Neuronal stem cell (in vitro differentiated cells): Measurements from ENCODE around the gene MADD.

Source experiments
- DNase-seq: peaks from one replicate; pipeline ENCODE4 v3.0.0-alpha.2; 2013; ENCODE audit warnings: low spot score
- H2AFZ ChIP-seq: one replicate; pipeline ENCODE4 v1.6.1; 2013; ENCODE audit warnings: mild to moderate bottlenecking, low read length, inconsistent platforms
- H2AK5ac ChIP-seq: 2 replicates; pipeline ENCODE4 v1.6.1; 2013; ENCODE audit warnings: low read depth, mild to moderate bottlenecking, inconsistent platforms, low read length, moderate library complexity, mixed read lengths
- H2BK120ac ChIP-seq: 2 replicates; pipeline ENCODE4 v1.6.1; 2013; ENCODE audit warnings: low read depth, mild to moderate bottlenecking, inconsistent platforms, low read length, moderate library complexity, mixed read lengths
- H2BK12ac ChIP-seq: one replicate; pipeline ENCODE4 v1.6.1; 2013; ENCODE audit warnings: low read length, inconsistent platforms
- H2BK15ac ChIP-seq: 2 replicates; pipeline ENCODE4 v1.6.1; 2013; ENCODE audit warnings: mild to moderate bottlenecking, low read length, inconsistent platforms, mixed read lengths
- H2BK5ac ChIP-seq: one replicate; pipeline ENCODE4 v1.6.1; 2013; ENCODE audit warnings: inconsistent platforms, mild to moderate bottlenecking, low read length, moderate library complexity
- H3K14ac ChIP-seq: one replicate; pipeline ENCODE4 v1.6.1; 2013; ENCODE audit warnings: low read length, inconsistent platforms
- H3K18ac ChIP-seq: 2 replicates; pipeline ENCODE4 v1.6.1; 2013; ENCODE audit warnings: low read length, inconsistent platforms
- H3K23ac ChIP-seq: 2 replicates; pipeline ENCODE4 v1.6.1; 2013; ENCODE audit warnings: low read depth, mild to moderate bottlenecking, mixed read lengths, low read length, inconsistent platforms; ENCODE audit not compliant: poor library complexity
- H3K27ac ChIP-seq: replicated peaks from 3 replicates; pipeline ENCODE4 v1.5.1; 2013; ENCODE audit warnings: low read length, inconsistent platforms
- H3K27me3 ChIP-seq, 3 experiments: 2 replicates each; pipeline ENCODE4 v1.6.1; 2013; ENCODE audit warnings: low read length in 3 of 3, mild to moderate bottlenecking in 2 of 3, inconsistent platforms in 1 of 3, low read depth in 1 of 3, mixed read lengths in 1 of 3, moderate library complexity in 1 of 3; ENCODE audit not compliant: control insufficient read depth in 3 of 3, insufficient read depth in 3 of 3
- H3K36me3 ChIP-seq, 2 donors: replicated peaks in 1 of 2; 2 replicates each; pipeline ENCODE4 v1.6.1; 2013; ENCODE audit warnings: low read length in 2 of 2; ENCODE audit not compliant: control insufficient read depth in 2 of 2, insufficient read depth in 2 of 2
- H3K4ac ChIP-seq: 2 replicates; pipeline ENCODE4 v1.6.1; 2013; ENCODE audit warnings: inconsistent platforms, mild to moderate bottlenecking, low read length, moderate library complexity
- H3K4me1 ChIP-seq, 2 donors: 1 replicate in 1 of 2; 2 replicates in 1 of 2; pipeline ENCODE4 v1.6.1; 2013; ENCODE audit warnings: low read length in 2 of 2, low read depth in 1 of 2; ENCODE audit not compliant: control insufficient read depth in 2 of 2, insufficient read depth in 1 of 2
- H3K4me2 ChIP-seq: one replicate; pipeline ENCODE4 v1.6.1; 2013; ENCODE audit warnings: mild to moderate bottlenecking, low read length, inconsistent platforms; ENCODE audit not compliant: insufficient read depth, poor library complexity, severe bottlenecking
- H3K4me3 ChIP-seq, 2 donors: 2 replicates each; pipeline ENCODE4 v1.5.1; 2013; ENCODE audit warnings: low read length in 2 of 2, mild to moderate bottlenecking in 2 of 2, inconsistent platforms in 1 of 2, moderate library complexity in 1 of 2
- H3K79me1 ChIP-seq: one replicate; pipeline ENCODE4 v1.6.1; 2013; ENCODE audit warnings: low read depth, mild to moderate bottlenecking, inconsistent platforms, low read length, moderate library complexity
- H3K9ac ChIP-seq: one replicate; pipeline ENCODE4 v1.6.1; 2013; ENCODE audit warnings: mild to moderate bottlenecking, low read depth, low read length, inconsistent platforms; ENCODE audit not compliant: poor library complexity
- H3K9me3 ChIP-seq, 2 donors: replicated peaks in 1 of 2; 2 replicates each; pipeline versions ENCODE3 to v1.6.1; 2013; ENCODE audit warnings: low read length in 2 of 2, mild to moderate bottlenecking in 2 of 2, inconsistent platforms in 1 of 2, low read depth in 1 of 2, mixed read lengths in 1 of 2, moderate library complexity in 1 of 2; ENCODE audit not compliant: control insufficient read depth in 2 of 2, insufficient read depth in 1 of 2
- H4K8ac ChIP-seq: one replicate; pipeline ENCODE4 v1.6.1; 2013; ENCODE audit warnings: low read depth, mild to moderate bottlenecking, inconsistent platforms, low read length, moderate library complexity
- H4K91ac ChIP-seq: one replicate; pipeline ENCODE4 v1.6.1; 2013; ENCODE audit warnings: low read length, low read depth, mild to moderate bottlenecking, inconsistent platforms; ENCODE audit not compliant: poor library complexity
- WGBS, 2 donors: extraction: QIAGEN DNeasy Blood & Tissue Kit; methylation state at CpG; one replicate each; pipeline ENCODE4 v1.1.7; 2013; ENCODE audit warnings: missing lambda C conversion rate in 2 of 2, mixed read lengths in 1 of 2; ENCODE audit not compliant: insufficient read length in 2 of 2, insufficient replicate concordance in 1 of 2; ENCODE audit errors: extremely low coverage in 2 of 2; 5-methylcytosine and 5-hydroxymethylcytosine counted together

Gene MADD

DNA sequence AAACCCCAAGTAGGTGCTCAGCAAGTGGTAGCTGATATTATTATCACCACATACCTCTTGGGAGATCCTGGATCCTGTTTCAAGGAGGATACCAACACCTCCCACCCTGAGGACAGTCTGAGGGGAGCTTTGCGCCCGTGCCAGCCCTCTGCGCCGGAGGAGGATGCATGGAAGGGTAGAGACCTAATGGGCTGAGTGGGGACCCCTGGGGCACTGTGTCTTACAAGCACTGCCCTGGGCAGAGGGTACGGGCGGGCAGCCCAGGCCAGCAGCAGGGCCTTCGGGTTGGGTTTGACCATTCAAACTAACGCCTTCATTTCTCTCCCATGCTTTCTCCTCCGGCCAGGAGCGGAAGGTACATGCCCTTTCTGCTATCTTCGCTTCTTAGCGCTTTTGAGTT lies 56.3 kb downstream of the MADD start:
- H2BK120ac ChIP-seq = no peak overlapping the region
- H2BK5ac ChIP-seq = no peak overlapping the region
- H3K9me3 ChIP-seq = no peaks in the 10 kb centered on the region
- H3K79me1 ChIP-seq = no peaks in the 10 kb centered on the region
- WGBS, 2 donors = no CpG with 5 or more reads among the region's 12 CpGs
- H3K9ac ChIP-seq = no peak overlapping the region
- H3K4me3 ChIP-seq = no peak overlapping the region
- no peaks in the 10 kb centered on the region for H3K27me3 ChIP-seq
- no peaks in the 10 kb centered on the region for H3K4me1 ChIP-seq
- H3K27ac ChIP-seq = no peak overlapping the region
- no peak overlapping the region for H3K23ac ChIP-seq
- H2AK5ac ChIP-seq = no peak overlapping the region
- H3K4me2 ChIP-seq = no peak overlapping the region
- no peak overlapping the region for H4K8ac ChIP-seq
- no peak overlapping the region for H3K18ac ChIP-seq
- no peak overlapping the region for H2AFZ ChIP-seq
- H3K14ac ChIP-seq = no peak overlapping the region
- H4K91ac ChIP-seq = no peak overlapping the region
- no peak overlapping the region for H2BK12ac ChIP-seq
- H3K36me3 ChIP-seq = peaks cover 24 to 53% of the 10 kb centered on the region in 2 donors
- H2BK15ac ChIP-seq = no peak overlapping the region
- no peak for DNase-seq
- H3K4ac ChIP-seq = no peak overlapping the region

DNA sequence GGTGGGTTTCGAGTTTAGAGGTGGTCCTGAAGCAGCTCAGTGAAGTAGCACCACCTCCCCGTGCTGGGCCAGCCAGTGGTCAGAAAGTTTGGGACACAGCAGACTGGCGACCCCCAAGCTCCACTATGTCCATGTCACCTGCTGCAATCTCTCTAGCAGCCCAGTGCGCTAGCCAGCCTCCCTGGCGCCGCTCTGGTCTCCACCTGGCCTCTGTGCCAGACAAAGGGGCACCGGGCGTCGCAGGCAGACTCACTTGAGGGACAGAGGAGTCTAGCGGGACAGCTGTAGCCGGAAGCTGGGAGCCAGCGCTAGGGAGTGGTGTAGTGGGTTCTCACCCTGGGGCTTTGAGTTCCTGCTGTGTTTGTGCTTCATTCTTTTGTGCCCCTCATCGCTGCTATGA lies 57.1 kb downstream of the MADD start:
- DNase-seq = no peak
- H3K27me3 ChIP-seq = no peaks in the 10 kb centered on the region
- H3K36me3 ChIP-seq = peaks cover 24 to 46% of the 10 kb centered on the region in 2 donors
- H2BK120ac ChIP-seq = no peak overlapping the region
- no peak overlapping the region for H2BK15ac ChIP-seq
- no peak overlapping the region for H2AK5ac ChIP-seq
- WGBS, 2 donors = no CpG with 5 or more reads among the region's 13 CpGs
- no peak overlapping the region for H2AFZ ChIP-seq
- H2BK5ac ChIP-seq = no peak overlapping the region
- no peaks in the 10 kb centered on the region for H3K9me3 ChIP-seq
- H3K9ac ChIP-seq = no peak overlapping the region
- H4K8ac ChIP-seq = peak overlapping the region; percentile 54
- peak overlapping the region; percentile 66 for H3K23ac ChIP-seq
- H3K4me1 ChIP-seq = no peaks in the 10 kb centered on the region
- H3K18ac ChIP-seq = no peak overlapping the region
- H3K4me3 ChIP-seq = no peak overlapping the region
- no peak overlapping the region for H4K91ac ChIP-seq
- H3K4ac ChIP-seq = no peak overlapping the region
- no peaks in the 10 kb centered on the region for H3K79me1 ChIP-seq
- H2BK12ac ChIP-seq = no peak overlapping the region
- peak overlapping the region; percentile 98 for H3K14ac ChIP-seq
- no peak overlapping the region for H3K4me2 ChIP-seq
- H3K27ac ChIP-seq = no peak overlapping the region

DNA sequence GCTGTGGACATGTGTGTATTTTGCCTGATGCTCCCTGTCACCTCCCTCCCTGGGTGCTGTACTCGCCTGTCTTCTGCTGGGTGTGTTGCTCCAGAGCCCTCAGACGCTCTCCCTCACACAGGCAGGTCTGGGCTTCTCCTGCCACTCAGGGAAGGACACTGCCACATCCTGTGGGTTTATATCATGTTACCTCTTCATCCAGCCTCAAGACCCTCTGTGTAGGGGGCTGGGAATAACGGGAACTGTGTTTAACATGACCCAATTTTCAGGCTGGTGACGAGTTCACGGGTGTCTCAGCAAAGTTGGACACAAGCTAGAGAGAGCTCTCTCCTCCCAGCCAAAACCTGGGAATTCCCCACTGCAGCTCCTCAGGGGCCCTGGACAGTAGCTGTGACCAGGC lies 58.0 kb downstream of the MADD start:
- no peak overlapping the region for H3K18ac ChIP-seq
- no peak overlapping the region for H3K9ac ChIP-seq
- H2AFZ ChIP-seq = no peak overlapping the region
- no peak overlapping the region for H3K27ac ChIP-seq
- H2BK15ac ChIP-seq = no peak overlapping the region
- no peak overlapping the region for H3K4ac ChIP-seq
- H3K23ac ChIP-seq = no peak overlapping the region
- H2BK12ac ChIP-seq = no peak overlapping the region
- H2AK5ac ChIP-seq = no peak overlapping the region
- H3K27me3 ChIP-seq = no peaks in the 10 kb centered on the region
- no peak overlapping the region for H4K91ac ChIP-seq
- no peak overlapping the region for H4K8ac ChIP-seq
- no peak for DNase-seq
- H3K36me3 ChIP-seq = peaks cover 24 to 40% of the 10 kb centered on the region in 2 donors
- no peaks in the 10 kb centered on the region for H3K4me1 ChIP-seq
- no peaks in the 10 kb centered on the region for H3K9me3 ChIP-seq
- no peak overlapping the region for H2BK5ac ChIP-seq
- peaks cover 1% of the 10 kb centered on the region for H3K79me1 ChIP-seq
- WGBS, 2 donors = no CpG with 5 or more reads among the region's 5 CpGs
- H3K14ac ChIP-seq = no peak overlapping the region
- H2BK120ac ChIP-seq = no peak overlapping the region
- no peak overlapping the region for H3K4me3 ChIP-seq
- no peak overlapping the region for H3K4me2 ChIP-seq

DNA sequence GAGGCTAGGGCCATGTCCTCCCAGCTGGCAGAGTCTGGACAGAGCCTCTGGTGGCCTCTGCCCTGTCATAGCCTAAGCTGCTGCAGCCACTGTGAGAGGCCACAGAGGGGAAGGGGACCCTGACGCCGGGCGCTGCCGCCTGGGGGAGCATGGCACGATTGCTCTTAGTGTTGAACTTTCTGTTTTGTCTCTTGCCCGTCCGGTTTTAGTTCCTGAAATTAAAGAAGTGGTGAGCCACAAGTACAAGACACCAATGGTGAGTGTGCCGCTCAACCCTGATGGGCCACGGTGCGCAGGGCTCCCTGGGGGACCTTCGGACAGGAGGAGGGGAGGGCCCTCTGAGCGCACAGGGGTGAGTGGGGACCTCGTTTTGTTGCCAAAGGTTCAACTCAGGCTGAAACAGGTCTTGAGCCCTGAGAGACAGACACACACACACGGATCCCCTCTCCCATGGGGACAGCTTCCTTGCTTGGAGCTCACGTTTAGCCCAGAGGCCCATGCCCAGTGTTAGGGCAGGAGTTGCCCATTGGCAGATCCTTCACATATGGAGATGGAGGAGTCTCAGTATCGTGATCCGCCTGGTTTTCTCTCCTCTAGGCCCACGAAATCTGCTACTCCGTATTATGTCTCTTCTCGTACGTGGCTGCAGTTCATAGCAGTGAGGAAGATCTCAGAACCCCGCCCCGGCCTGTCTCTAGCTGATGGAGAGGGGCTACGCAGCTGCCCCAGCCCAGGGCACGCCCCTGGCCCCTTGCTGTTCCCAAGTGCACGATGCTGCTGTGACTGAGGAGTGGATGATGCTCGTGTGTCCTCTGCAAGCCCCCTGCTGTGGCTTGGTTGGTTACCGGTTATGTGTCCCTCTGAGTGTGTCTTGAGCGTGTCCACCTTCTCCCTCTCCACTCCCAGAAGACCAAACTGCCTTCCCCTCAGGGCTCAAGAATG lies 58.8 kb downstream of the MADD start:
- WGBS, 2 donors = no CpG with 5 or more reads among the region's 29 CpGs
- Histone ChIP-seq H3K9me3 (no peaks in the 10 kb centered on the region), H3K79me1 (peaks cover 1% of the 10 kb centered on the region), H2BK15ac (no peak overlapping the region), H2BK120ac (no peak overlapping the region), H2BK12ac (no peak overlapping the region), H4K8ac (no peak overlapping the region), H3K27me3 (no peaks in the 10 kb centered on the region), H2AFZ (no peak overlapping the region), H3K23ac (no peak overlapping the region), H3K36me3 (peaks cover 20 to 40% of the 10 kb centered on the region in 2 donors), H3K18ac (no peak overlapping the region), H2BK5ac (no peak overlapping the region), H3K4me2 (no peak overlapping the region), H3K9ac (no peak overlapping the region), H4K91ac (no peak overlapping the region), H2AK5ac (no peak overlapping the region), H3K27ac (no peak overlapping the region), H3K4me1 (no peaks in the 10 kb centered on the region), H3K4me3 (no peak overlapping the region), H3K14ac (no peak overlapping the region), H3K4ac (no peak overlapping the region)
- DNase-seq = no peak
